Measurements from ENCODE around the gene KCTD18. TPM values are rescaled to one million over a fixed set of nuclear protein-coding genes. Genes with fewer than 3 reads are reported as not detected.

The KCTD18 gene
- total RNA-seq, 1 experiment from 2014 or later = 19.6 TPM

DNA sequence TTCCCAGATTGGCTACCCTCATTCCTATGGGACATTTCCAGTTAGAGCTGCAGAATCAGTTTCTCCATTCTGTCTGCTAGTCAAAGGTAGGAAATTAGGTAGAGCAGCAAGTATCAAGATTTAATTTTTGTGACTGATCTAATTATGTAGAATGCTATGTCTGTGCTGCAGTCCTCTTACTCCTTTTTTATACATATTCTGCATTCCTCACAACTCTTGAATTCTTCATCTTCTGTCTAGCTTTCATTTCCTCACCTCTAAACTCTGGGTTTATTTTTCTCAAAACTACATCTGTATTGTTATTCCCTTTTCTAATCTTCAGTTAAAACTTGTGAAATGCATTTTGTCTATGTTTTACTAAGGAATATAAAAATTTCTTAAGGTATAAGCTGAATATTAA is 24.7 kb upstream of the KCTD18 start:
- no TSS peak for BruUV-seq (replicated peaks)
- H2AFZ ChIP-seq = no peak overlapping the region
- H4K20me1 ChIP-seq (ENCODE audit: insufficient read depth) = no peaks in the 10 kb centered on the region
- peaks cover 17% of the 10 kb centered on the region for H3K79me2 ChIP-seq (ENCODE audit: low read depth)
- H3K27me3 ChIP-seq (ENCODE audit: insufficient read depth, low read depth) = no peaks in the 10 kb centered on the region
- H3K9me3 ChIP-seq (ENCODE audit: insufficient read depth, low read depth) = no peaks in the 10 kb centered on the region
- intact Hi-C loops (cut with micrococcal nuclease; ENCODE audit: unreplicated experiment) = no loop called here
- DNase-seq = no peak
- H3K9me2 ChIP-seq (ENCODE audit: insufficient read depth) = no peaks in the 10 kb centered on the region
- H3K27ac ChIP-seq = no peak overlapping the region
- H3K4me2 ChIP-seq = no peak overlapping the region
- H3K4me1 ChIP-seq (replicated peaks; ENCODE audit: insufficient read depth) = peaks cover 15% of the 10 kb centered on the region
- POLR2A ChIA-PET (ENCODE audit: unreplicated experiment) = no interaction called here
- peaks cover 12% of the 10 kb centered on the region; the same call in 1 of the 2 replicates for H3F3A ChIP-seq (ENCODE audit: insufficient read depth, low read depth)
- CTCF ChIA-PET = no interaction called here
- H3K36me3 ChIP-seq (ENCODE audit: low read depth) = peaks cover 15% of the 10 kb centered on the region; the same call in 1 of the 2 replicates
- no peak overlapping the region for H3K4me3 ChIP-seq
- TF ChIP-seq, protein P1, sequence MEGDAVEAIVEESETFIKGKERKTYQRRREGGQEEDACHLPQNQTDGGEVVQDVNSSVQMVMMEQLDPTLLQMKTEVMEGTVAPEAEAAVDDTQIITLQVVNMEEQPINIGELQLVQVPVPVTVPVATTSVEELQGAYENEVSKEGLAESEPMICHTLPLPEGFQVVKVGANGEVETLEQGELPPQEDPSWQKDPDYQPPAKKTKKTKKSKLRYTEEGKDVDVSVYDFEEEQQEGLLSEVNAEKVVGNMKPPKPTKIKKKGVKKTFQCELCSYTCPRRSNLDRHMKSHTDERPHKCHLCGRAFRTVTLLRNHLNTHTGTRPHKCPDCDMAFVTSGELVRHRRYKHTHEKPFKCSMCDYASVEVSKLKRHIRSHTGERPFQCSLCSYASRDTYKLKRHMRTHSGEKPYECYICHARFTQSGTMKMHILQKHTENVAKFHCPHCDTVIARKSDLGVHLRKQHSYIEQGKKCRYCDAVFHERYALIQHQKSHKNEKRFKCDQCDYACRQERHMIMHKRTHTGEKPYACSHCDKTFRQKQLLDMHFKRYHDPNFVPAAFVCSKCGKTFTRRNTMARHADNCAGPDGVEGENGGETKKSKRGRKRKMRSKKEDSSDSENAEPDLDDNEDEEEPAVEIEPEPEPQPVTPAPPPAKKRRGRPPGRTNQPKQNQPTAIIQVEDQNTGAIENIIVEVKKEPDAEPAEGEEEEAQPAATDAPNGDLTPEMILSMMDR (conservative IDR thresholded peaks at IDR 0.05) = no peak
- TF ChIP-seq EZH2 (IDR thresholded peaks at IDR 0.05; ENCODE audit: low read depth) = no peak

DNA sequence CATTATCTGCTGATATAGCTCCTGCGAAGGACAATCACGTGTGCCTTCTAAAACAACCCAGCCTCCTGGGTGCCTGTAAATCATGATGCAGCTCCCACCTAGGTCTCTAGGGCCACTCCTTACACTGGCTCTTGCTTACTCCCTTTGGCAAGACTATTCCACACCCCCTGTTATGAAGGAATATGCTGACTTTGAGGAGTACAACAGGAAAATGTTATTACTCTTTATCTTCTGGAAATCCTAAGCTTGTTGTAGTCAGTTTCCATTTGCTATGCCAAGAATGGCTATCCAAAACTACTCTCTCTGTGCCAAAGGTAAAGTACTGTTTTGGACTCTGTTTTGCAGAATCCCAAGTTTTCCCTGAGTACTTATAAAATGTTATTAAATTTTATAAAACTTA is 23.9 kb upstream of the KCTD18 start:
- Histone ChIP-seq H3K4me2 (no peak overlapping the region), H2AFZ (no peak overlapping the region), H3K4me3 (no peak overlapping the region), H3K36me3 (ENCODE audit: low read depth) (peaks cover 15% of the 10 kb centered on the region; the same call in 1 of the 2 replicates), H3K9me3 (ENCODE audit: insufficient read depth, low read depth) (no peaks in the 10 kb centered on the region), H3K9me2 (ENCODE audit: insufficient read depth) (no peaks in the 10 kb centered on the region), H3K27me3 (ENCODE audit: insufficient read depth, low read depth) (no peaks in the 10 kb centered on the region), H3K27ac (no peak overlapping the region), H3K79me2 (ENCODE audit: low read depth) (peaks cover 25% of the 10 kb centered on the region), H3F3A (ENCODE audit: insufficient read depth, low read depth) (peaks cover 12% of the 10 kb centered on the region; the same call in 1 of the 2 replicates), H3K4me1 (replicated peaks; ENCODE audit: insufficient read depth) (peaks cover 15% of the 10 kb centered on the region), H4K20me1 (ENCODE audit: insufficient read depth) (no peaks in the 10 kb centered on the region)
- POLR2A ChIA-PET (ENCODE audit: unreplicated experiment) = interaction anchor here (0.6 to 0.7 kb wide), 2 partner anchors 15 to 1097 kb away, joined by 3 to 4 read pairs; no protein-coding TSS in a partner anchor
- DNase-seq = no peak
- BruUV-seq (replicated peaks) = no TSS peak
- TF ChIP-seq, protein P1 (conservative IDR thresholded peaks at IDR 0.05) = no peak
- no peak for TF ChIP-seq EZH2 (IDR thresholded peaks at IDR 0.05; ENCODE audit: low read depth)
- CTCF ChIA-PET = no interaction called here
- intact Hi-C loops (cut with micrococcal nuclease; ENCODE audit: unreplicated experiment) = no loop called here

DNA sequence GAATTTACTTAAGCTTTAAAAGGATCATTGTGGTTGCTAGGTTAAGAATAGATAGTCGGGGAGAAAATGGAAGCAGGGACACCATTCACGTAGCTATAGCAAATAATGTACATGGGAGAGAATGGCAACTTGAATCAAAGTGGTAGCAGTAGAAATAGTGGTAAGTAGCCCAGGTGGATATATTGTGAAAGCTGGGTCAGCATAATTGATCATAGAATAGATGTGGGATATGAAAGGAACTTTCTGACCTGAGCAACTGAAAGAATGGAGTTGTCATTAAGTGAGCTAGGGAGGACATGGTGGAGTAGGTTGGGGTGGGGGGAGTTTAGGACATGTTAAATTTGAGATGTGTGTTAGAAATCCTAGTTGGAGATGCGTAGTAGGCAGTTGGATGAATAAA is 18.4 kb upstream of the KCTD18 start:
- Histone ChIP-seq H3F3A (ENCODE audit: insufficient read depth, low read depth) (no peaks in the 10 kb centered on the region), H3K27ac (no peak overlapping the region), H3K9me2 (ENCODE audit: insufficient read depth) (no peaks in the 10 kb centered on the region), H2AFZ (no peak overlapping the region), H3K36me3 (ENCODE audit: low read depth) (no peaks in the 10 kb centered on the region), H3K4me3 (no peak overlapping the region), H4K20me1 (ENCODE audit: insufficient read depth) (no peaks in the 10 kb centered on the region), H3K9me3 (ENCODE audit: insufficient read depth, low read depth) (no peaks in the 10 kb centered on the region), H3K4me2 (peak overlapping the region; percentile 83; the same call in 1 of the 2 replicates), H3K4me1 (replicated peaks; ENCODE audit: insufficient read depth) (peaks cover 19% of the 10 kb centered on the region), H3K79me2 (ENCODE audit: low read depth) (peaks cover 49% of the 10 kb centered on the region), H3K27me3 (ENCODE audit: insufficient read depth, low read depth) (no peaks in the 10 kb centered on the region)
- DNase-seq = no peak
- no TSS peak for BruUV-seq (replicated peaks)
- ChIA-PET POLR2A (ENCODE audit: unreplicated experiment) (no interaction called here), CTCF (no interaction called here)
- no peak for TF ChIP-seq EZH2 (IDR thresholded peaks at IDR 0.05; ENCODE audit: low read depth)
- TF ChIP-seq, protein P1 (conservative IDR thresholded peaks at IDR 0.05) = no peak
- intact Hi-C loops (cut with micrococcal nuclease; ENCODE audit: unreplicated experiment) = loop anchor here (5.0 kb wide), 1 partner anchor 546 kb away; no protein-coding TSS in a partner anchor
